Measurements from ENCODE around the gene HSD17B12.
A peak's percentile ranks its signal among the peaks of the same experiment; 100 is the strongest.
"Not testable (repeated sequence)": the region's sequence is repeated elsewhere in the genome, so short reads cannot be mapped to it uniquely, and the experiment has no call there.

The HSD17B12 gene

DNA sequence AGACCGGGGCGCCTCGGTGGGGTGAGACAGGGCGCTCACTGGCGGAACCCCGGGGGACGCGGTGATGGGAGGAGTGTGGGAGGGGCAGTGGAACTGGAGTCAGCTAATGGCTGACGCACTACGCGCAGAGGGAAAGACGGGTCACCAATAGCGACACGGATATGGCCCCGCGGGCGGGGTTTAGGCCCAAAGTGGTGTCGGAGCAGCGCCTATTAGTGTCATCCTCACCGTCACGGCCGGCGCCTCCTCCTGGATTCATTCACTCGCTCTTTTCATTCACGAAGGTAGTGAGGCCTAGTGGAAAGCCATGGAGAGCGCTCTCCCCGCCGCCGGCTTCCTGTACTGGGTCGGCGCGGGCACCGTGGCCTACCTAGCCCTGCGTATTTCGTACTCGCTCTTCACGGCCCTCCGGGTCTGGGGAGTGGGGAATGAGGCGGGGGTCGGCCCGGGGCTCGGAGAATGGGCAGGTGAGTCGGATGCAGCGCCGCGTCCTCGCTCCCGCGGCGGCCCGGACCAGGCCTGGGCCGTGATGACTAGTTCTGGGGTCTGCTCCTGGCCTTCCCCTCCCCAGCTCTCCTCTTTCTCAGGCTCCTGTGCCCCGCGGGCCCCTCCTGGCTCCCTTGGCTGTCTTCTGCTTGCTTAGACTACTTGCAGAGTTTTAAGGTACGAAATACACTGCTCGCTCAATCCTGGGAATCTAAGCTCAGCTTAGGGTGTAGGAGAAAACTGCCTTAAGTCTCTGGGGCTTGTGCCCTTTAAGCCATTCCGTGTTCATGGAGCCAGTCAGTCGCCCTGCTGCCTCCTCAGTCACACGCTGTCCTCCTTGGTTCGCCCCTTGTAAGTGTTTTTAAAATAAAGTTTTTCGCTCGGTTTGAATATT is at the start of gene HSD17B12:
Gene HSD17B12 (plus strand): TSS at position 218 of the 880 bp plus-strand sequence. CDS start 90 bp downstream, at position 308.
- peak; percentile 92 for DNase-seq (ENCODE audit: low spot score)

DNA sequence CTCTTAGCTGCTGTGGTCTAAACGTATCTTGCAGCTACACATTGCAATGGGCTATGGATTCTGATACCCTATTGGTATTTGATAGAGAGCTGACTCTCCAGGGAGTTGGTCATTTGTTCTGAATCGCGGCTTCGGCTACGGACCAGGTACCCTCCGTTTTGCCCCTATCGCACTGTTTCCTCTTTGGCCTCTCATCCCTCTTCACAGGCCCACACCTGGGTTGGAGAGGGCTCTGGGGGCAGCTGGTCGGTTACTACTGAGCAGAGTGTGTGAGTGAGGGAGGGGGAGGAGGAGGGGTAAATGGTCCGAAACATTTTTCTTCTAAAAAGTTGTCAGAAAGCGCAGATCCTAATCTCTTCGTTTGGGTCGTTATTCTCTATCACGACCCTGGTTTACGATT is 48.8 kb upstream of the HSD17B12 start:
- DNase-seq (ENCODE audit: low spot score) = no peak

DNA sequence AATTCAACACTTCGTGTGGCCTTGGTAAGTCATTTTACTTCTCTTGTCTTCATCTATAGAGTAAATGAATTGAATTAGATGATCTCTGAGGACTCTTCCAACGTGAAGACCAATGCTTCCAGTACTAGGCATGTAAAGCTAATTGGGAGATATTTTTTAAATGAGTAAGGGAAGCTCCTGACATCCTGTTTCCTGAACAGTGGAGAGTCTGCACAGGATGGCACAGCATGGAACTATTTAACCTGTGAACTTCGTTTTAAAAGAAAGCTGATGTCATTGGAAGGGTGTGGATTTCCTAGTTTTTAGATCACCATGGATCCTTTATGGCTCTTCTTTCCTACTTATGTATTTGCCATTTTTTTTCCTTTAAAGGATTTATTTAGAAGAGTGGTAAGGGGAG is 48.4 kb upstream of the HSD17B12 start:
- no peak for DNase-seq (ENCODE audit: low spot score)

DNA sequence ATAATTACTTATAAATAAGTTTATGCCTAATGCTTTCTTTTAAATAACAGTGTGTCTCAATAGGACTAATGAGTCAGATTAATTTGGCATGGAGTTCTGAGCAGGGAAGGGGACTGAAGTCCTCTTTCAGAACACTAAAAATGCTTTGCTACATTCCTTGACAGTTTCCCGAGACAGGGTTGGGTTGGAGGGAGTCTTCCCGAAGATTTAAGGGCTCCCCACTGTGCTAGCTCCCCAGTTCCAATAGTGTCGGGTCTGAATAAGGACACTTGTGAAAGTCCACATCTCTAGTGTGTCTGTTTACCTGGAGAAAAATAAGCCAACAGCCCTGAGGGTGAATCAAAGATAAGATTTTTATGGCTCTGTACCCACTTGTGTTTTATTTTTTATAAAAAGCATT is 41.8 kb upstream of the HSD17B12 start:
- no peak for DNase-seq (ENCODE audit: low spot score)

DNA sequence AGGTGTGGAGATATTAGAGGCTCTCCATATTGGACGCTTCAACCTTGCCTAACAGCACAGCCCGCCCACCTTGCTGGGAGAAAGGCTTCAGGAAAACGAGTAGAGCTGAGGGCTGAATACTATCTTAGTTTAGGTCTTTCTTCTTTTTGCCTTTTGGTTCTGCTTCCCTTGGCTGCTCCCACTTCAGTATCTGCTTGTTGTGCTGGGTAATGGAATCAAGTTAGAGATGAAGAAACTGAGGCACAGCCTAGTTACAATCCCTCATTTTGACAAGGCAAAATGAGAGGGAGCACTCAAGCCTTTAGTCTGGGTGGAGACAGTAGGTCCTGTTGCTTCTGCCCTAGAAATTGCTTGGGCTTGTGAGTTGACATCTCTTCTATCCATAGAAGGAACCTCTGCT is 41.3 kb upstream of the HSD17B12 start:
- no peak for DNase-seq (ENCODE audit: low spot score)

DNA sequence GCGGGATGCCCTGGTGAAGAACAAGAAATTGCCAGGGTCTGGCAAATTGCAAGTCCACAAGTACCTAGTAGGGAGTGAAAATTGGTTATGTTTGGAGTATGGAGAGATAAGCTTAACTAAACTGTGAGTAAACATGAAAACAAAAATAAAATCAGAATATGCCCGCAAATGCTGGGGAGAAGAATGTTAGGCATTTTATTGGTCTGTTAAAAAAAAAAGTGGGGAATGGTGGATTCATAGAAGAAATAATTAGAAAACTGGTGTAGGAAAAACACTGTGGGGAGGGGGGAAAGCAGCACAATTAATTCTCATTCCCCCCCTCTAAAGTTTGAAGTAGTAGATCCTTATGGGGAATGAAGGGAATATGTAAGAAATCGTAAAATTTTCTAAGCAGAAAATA is 40.6 kb upstream of the HSD17B12 start:
- no peak for DNase-seq (ENCODE audit: low spot score)

DNA sequence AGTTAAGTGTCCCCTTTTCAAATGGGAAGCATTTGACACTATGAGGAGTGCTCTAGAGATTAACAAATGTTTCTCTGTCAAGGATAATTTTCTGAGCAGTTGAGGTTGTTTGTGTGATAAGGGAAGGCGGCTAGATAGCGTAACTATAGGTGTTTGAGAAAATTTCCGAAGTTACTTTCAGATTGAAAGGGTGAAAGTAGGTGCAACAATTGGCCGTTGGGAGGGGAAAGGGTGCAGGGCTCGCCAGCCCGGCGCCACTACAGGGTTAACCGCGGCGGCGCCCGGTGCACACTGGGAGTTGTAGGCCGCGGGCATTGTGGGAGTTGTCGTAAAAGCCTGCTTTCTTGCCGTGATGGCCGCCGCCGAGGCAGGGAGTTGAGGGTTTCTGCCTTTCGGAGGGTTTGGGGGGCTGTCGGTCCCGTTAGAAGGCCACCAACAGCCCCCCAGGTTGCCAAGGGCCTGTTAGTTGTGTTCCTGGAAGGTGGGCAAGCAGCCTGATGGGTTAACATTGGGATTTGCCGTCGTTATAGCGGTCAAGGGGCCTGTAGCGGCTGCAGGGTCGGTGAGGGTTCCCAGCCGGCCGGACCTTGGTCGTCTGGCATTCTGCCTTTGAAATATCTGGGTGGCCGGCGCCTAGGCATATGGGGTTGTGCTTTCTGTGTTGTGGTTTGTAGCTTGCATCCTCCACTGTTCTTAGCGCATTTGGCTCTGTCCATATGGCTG is 36.5 kb upstream of the HSD17B12 start:
- peak; percentile 80 for DNase-seq (ENCODE audit: low spot score)

DNA sequence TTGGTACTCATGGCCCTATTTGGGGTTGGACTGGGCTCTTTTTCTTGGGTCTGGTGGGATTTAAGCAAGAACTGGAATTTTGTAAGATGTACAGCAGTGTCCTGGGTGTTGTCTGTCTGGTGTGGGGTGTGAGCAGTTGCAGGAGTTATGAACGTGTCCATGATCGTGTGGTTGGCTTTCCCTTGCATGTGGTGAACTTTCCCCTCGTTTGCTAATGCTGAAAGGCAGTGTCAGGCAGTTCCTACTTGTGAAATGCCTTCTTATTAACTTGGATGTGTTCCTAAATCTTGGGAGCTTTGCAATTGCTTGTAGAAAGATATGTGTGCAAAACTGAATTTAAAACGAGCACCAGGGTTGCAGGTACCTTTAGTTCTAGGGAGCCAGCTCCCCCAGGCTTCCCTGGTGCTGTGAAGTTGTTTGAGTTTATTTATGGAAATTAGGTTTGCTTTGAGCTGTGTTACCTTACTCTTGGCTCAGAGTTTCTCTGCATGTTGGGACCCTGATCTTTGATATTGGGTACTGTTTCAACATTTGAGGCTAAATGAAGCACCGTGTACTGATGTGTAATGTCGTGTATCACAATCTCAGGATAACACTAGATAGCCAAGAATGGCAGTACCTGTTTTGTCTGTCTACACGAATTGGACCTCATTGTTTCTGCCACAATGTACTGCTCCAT is 35.8 kb upstream of the HSD17B12 start:
- DNase-seq (ENCODE audit: low spot score) = no peak

DNA sequence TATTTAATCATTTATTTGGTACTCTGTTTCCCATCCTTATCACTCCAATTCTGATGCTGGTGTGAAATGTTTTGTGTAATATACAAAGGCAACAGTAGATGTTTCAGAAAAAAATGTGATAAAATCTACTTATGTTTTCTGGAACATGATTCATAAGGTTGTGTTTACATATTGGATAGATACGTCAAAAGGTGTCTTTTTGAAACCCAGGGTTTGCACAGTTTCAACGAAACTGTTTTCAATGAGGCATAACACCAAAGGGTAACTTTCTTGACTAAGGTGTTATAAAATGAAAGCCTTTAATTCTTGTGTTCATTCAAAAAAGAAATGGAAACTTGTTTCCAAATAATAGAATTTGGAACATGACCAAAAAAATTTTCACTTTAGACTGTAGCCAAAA is 33.8 kb upstream of the HSD17B12 start:
- no peak for DNase-seq (ENCODE audit: low spot score)

DNA sequence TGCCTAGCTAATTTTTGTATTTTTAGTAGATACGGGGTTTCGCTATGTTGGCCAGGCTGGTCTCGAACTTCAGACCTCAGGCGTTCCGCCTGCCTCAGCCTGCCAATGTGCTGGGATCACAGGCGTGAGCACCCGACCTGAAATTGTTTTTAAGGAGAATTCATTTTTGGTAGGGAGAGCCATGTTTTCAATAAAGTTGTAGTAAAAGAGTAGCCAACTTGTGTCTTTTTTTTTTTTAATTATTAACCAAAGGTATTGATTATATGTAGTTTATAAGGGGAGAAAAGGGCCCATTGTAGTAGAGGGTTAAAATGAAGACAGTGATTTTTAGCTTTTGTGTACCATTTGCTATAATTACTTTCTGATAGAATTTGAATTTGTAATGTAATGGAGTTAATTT is 31.6 kb upstream of the HSD17B12 start:
- DNase-seq (ENCODE audit: low spot score) = no peak

DNA sequence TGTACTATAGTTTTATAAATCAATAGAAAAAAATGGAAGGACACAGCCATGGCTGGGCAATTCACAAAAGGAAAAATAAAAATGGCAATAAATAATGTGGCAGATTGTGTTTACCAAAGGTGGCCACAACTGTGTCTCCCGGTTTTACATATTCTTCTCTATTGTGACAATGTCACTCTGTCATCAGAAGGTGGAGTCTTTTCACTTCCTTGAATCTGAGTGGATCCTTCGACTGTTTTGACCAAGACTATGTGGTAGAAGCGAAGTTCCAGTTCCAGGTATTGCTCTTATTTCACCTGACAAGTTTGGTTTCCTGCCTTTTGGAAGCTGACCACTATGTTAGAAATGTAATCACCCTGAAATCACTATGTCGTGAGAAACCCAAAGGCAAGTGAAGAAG is 31.0 kb upstream of the HSD17B12 start:
- no peak for DNase-seq (ENCODE audit: low spot score)

DNA sequence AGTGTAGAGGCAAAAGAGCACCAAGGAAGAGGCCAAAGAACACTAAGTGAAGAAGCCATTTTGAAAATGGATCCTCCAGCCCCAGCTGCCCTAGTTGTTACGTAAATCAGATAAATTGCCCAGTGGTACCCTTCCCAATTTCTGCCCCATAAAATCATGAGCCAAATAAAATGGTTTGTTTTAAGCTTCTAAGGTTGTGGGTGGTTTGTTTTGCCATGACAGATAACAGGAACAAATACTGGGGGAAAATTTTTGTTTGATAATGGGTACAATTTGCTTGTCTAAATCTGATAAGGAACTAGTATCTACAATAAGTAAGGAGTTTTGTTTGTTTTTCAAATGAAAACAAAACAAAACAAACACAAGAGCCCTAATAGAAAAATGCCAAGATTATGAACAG is 30.6 kb upstream of the HSD17B12 start:
- no peak for DNase-seq (ENCODE audit: low spot score)

DNA sequence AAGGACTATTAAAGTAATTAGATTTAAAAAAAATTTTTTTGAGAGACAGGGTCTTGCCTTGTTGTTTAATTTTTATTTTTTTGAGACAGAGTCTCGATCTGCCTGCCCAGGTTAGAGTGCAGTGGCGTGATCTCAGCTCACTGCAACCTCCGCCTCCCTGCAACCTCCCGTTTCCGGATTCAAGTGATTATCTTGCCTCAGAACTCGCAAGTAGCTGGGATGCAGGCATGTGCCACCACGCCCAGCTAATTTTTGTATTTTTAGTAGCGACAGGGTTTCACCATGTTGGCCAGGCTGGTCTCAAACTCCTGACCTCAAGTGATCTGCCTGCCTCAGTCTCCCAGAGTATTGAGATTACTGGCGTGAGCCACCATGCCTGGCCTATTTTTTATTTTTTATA is 17.5 kb upstream of the HSD17B12 start:
- DNase-seq (ENCODE audit: low spot score) = not testable (repeated sequence)

DNA sequence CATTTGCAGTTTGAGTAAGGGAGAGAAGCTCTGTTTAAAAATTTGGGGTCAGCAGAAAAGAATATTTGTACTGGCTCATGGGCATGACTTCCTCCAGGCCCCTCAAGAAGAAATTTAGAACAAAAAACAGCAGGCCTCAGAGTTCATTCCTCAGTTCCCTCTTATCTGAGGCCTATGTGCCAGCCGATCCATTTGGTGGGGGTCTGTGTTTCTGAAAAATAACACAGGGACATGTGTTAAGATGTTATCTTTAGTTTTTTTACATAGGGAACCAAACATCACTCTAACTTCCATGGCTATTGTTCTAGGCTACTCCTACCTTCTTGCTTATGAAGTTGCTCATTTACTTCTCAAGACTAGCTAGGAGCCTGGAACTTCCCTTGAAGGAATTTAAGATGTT is 16.2 kb upstream of the HSD17B12 start:
- DNase-seq (ENCODE audit: low spot score) = no peak

DNA sequence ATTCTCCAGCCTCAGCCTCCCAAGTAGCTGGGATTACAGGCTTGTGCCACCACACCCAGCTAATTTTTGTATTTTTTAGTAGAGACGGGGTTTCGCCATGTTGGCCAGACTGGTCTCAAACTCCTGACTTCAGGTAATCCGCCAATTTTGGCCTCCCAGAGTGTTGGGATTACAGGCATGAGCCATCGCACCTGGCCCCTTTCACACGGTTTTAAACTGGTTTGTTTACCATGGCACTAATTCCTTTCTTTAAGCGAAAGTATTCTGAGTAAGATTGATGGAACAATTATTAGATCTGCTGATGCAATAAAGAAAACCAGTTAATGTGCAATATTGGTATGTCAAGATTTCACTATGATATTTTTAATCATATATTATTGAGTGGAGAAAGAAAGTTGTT is 9.3 kb upstream of the HSD17B12 start:
- DNase-seq (ENCODE audit: low spot score) = not testable (repeated sequence)

DNA sequence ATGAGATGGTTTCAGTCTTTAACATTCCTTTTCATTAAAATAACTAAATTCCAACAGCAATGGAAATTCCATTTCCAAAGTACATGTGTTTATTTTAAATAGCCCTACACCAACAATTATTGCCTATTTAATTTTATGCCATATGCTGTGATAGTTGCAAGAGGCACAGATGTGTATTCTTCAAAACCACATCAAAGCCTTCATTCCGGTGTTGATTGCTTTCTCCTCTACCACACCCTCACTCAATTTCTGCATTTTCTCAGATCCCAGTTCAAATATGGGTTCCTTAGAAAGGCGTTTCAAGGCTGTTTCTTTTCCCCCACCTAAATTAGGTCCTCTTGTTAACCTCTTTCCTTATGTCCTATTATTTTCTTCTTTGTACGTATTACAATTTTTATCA is 6.0 kb upstream of the HSD17B12 start:
- no peak for DNase-seq (ENCODE audit: low spot score)

DNA sequence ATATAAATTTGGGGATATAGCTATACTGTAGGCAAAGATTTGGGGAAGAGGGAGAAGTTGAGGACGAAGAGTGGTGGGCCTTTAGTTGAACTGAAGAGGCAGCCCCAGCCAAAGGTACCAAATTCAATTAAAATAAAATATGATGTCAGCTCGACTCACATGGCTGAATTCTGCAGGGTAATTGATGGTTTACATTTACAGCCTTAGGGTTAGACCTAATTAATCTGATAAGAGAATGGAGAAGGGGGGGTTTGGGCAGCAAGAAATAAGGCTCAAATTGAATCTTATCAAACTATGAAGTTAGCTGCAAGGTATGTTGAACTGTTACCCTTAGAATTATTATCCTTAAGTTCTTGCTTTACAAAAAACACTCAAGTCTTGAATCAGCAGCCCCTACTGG is 3.6 kb upstream of the HSD17B12 start:
- DNase-seq (ENCODE audit: low spot score) = no peak

DNA sequence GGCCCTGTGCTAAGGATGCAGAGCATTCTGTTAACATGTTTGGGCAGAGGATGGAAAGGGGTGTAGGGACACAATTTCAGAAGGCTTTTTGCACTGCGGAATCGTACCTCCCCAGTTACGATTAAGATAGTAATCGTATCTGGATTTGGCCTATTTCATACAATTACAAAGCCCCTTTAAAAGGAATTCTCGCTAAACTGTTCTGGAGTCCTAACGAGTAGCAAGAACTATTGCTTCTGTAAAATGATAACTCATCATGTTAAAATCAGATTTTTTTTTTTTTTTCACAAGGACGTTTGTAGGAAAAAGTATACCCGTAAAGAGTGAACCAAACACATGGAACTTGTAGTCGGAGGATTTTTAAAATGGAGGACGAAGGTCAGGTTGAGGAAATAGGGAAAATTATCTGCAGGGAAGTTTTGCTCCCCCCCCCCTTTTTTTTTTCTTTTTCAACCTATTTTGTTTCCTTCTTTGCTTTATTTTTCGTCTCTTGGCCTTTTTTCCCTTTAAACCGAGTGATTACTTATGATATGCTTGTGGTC is 934 bp downstream of the HSD17B12 start:
- peak; percentile 13 for DNase-seq (ENCODE audit: low spot score)

DNA sequence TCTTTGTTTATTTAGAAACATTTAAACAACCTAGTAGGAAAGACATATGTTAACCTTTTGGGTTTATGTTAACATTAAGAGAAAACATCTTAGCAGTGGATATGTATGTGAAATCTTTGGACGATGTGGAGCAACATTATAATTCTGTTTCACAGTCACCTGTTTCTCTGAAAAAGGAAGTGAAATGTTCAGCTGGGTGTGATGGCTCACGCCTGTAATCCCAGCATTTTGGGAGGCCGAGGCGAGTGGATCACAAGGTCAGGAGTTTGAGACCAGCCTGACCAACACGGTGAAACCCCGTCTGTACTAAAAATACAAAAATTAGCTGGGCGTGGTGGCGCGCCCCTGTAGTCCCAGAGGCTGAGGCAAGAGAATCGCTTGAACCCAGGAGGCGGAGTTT is 1.5 kb downstream of the HSD17B12 start:
- not testable (repeated sequence) for DNase-seq (ENCODE audit: low spot score)

DNA sequence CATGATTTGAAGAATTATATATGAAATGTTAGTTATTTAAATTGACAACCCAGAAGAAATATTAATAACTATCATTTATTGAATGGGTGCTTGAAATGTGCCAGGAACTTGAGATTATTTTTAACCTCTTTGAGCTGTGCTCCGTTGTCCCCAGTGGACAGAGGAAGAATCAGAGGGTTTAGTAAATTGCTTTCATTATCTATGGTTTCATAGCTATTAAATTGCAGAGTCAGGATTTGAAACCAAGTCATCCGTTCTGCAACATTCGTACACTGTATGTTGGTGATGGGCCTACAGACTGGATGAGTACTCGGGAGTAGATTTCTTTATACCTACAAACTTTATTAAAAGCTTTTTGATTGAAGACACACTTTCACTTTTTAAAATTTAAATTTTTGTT is 4.9 kb downstream of the HSD17B12 start:
- no peak for DNase-seq (ENCODE audit: low spot score)

DNA sequence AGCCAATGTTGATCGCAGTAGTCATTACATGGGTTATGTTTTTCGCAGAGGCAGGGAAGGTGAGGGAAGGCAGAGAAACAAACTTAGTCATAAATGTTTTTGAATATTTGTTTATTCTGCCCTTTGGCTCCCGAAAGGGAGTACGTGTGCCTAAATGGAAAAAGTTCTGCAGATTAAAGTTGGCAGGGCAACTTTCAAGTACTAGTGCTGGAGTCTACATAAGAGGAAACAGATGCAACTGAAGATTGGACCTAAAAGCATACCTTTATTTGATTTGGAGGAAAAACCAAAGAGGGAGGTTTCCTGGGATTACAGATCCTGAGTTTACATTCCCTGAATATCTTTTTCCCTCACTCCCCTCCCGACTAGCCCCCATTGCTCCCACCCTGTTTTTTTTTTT is 5.7 kb downstream of the HSD17B12 start:
- no peak for DNase-seq (ENCODE audit: low spot score)

DNA sequence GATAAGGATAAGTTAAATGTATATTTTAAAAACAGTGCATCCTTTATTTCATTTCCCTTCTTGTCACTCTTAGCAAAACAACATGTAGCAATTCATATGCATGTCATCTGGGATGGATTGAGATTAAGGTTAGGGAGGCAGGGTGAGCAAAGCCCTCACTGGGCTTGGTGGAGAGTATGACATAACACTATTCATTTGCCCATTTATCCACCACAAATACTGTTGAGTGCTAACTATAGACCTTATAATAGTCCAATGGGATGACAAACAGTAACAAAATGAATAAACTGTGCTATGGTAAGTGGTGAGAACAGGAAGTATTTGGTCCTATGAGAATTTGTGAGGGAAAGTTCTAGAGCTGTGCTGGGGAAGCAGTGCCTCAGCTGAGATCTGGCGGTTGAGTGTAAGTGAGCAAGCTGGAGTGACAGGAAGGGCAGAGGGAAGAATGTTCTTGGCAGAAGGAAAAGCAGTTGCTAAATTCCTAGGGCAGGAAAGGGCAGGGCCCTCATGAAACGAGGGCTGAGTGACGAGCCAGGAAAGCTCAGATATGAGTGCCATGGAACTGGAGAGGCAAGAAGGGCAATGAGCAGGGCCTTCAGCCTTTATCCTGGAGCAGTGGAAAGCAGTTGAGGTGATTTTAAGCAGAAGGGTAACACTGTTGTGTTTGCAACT is 6.7 kb downstream of the HSD17B12 start:
- no peak for DNase-seq (ENCODE audit: low spot score)

All from hematopoietic multipotent progenitor cell treated with erythropoietin and hydrocortisone succinate and interleukin-3 and kit ligand, for 17 days (in vitro differentiated cells).